Measurements from ENCODE around the gene USH1G.
"Not testable (repeated sequence)": the region's sequence is repeated elsewhere in the genome, so short reads cannot be mapped to it uniquely, and the experiment has no call there.

The USH1G gene

GRCh38 chr17:74918906-74919305 lies 4.1 kb downstream of the USH1G start:
- no peak overlapping the region for H3K4me3 ChIP-seq (ENCODE audit: low read length)
- no peak overlapping the region for H3K27ac ChIP-seq (ENCODE audit: low read length)
- H3K4me1 ChIP-seq (ENCODE audit: control insufficient read depth, insufficient read depth, low read length) = peaks cover 8% of the 10 kb centered on the region
- H3K36me3 ChIP-seq (ENCODE audit: control insufficient read depth, insufficient read depth, low read length) = no peaks in the 10 kb centered on the region; the same call in 1 of the 2 replicates
- H3K27me3 ChIP-seq (ENCODE audit: control insufficient read depth, insufficient read depth, low read length) = peaks cover 12% of the 10 kb centered on the region
- DNase-seq (ENCODE audit: low read depth, low spot score) = no peak
- no peaks in the 10 kb centered on the region for H3K9me3 ChIP-seq (ENCODE audit: control insufficient read depth, insufficient read depth, low read length)
- no CpG with 5 or more reads among the region's 5 CpGs for WGBS (ENCODE audit: insufficient coverage, insufficient read length)

DNA sequence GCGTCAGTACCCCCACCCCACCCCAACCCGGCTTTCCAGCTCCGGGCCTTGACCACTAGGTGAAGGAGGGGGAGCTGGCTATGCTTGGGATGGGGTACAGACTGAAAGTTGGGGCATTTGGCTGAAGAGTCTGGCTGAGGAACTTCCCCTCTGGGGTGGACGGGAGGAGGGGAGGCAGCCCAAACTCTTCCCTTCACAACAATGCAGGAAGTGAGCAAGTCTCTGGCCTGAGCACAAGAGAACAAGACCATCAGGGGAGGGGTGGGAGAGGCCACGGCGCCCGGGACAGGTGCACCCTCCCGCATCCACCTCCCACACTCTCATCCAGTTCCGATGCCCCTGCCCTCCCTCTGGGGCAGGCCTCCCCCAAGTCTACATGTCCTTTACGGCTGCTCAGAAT lies 5.6 kb downstream of the USH1G start:
- Histone ChIP-seq H3K4me3 (ENCODE audit: low read length) (no peak overlapping the region), H3K9me3 (ENCODE audit: control insufficient read depth, insufficient read depth, low read length) (no peaks in the 10 kb centered on the region), H3K27me3 (ENCODE audit: control insufficient read depth, insufficient read depth, low read length) (peaks cover 3% of the 10 kb centered on the region), H3K36me3 (ENCODE audit: control insufficient read depth, insufficient read depth, low read length) (no peaks in the 10 kb centered on the region), H3K4me1 (ENCODE audit: control insufficient read depth, insufficient read depth, low read length) (peaks cover 8% of the 10 kb centered on the region), H3K27ac (ENCODE audit: low read length) (no peak overlapping the region)
- no peak for DNase-seq (ENCODE audit: low read depth, low spot score)
- WGBS (ENCODE audit: insufficient coverage, insufficient read length) = no CpG with 5 or more reads among the region's 10 CpGs

GRCh38 chr17:74916851-74917199 lies 6.2 kb downstream of the USH1G start:
- no peaks in the 10 kb centered on the region for H3K9me3 ChIP-seq (ENCODE audit: control insufficient read depth, insufficient read depth, low read length)
- H3K27ac ChIP-seq (ENCODE audit: low read length) = no peak overlapping the region
- H3K4me3 ChIP-seq (ENCODE audit: low read length) = no peak overlapping the region
- peaks cover 8% of the 10 kb centered on the region for H3K4me1 ChIP-seq (ENCODE audit: control insufficient read depth, insufficient read depth, low read length)
- no peak for DNase-seq (ENCODE audit: low read depth, low spot score)
- WGBS (ENCODE audit: insufficient coverage, insufficient read length) = no CpG with 5 or more reads among the region's 11 CpGs
- H3K27me3 ChIP-seq (ENCODE audit: control insufficient read depth, insufficient read depth, low read length) = no peaks in the 10 kb centered on the region
- no peaks in the 10 kb centered on the region for H3K36me3 ChIP-seq (ENCODE audit: control insufficient read depth, insufficient read depth, low read length)

- Histone ChIP-seq H3K4me3 (ENCODE audit: low read length) (no peak overlapping the region), H3K27ac (ENCODE audit: low read length) (no peak overlapping the region), H3K27me3 (ENCODE audit: control insufficient read depth, insufficient read depth, low read length) (no peaks in the 10 kb centered on the region), H3K36me3 (ENCODE audit: control insufficient read depth, insufficient read depth, low read length) (no peaks in the 10 kb centered on the region), H3K9me3 (ENCODE audit: control insufficient read depth, insufficient read depth, low read length) (no peaks in the 10 kb centered on the region), H3K4me1 (ENCODE audit: control insufficient read depth, insufficient read depth, low read length) (peaks cover 8% of the 10 kb centered on the region)
- no peak for DNase-seq (ENCODE audit: low read depth, low spot score)
- WGBS (ENCODE audit: insufficient coverage, insufficient read length) = no CpG with 5 or more reads among the region's 13 CpGs
Measured at GRCh38 chr17:74916136-74916850, 6.8 kb downstream of the USH1G start.

- H3K27me3 ChIP-seq (ENCODE audit: control insufficient read depth, insufficient read depth, low read length); H3K4me1 ChIP-seq (ENCODE audit: control insufficient read depth, insufficient read depth, low read length); H3K27ac ChIP-seq (ENCODE audit: low read length); H3K36me3 ChIP-seq (ENCODE audit: control insufficient read depth, insufficient read depth, low read length); DNase-seq (ENCODE audit: low read depth, low spot score); H3K9me3 ChIP-seq (ENCODE audit: control insufficient read depth, insufficient read depth, low read length); H3K4me3 ChIP-seq (ENCODE audit: low read length): not testable (repeated sequence)
- no CpG with 5 or more reads among the region's 8 CpGs for WGBS (ENCODE audit: insufficient coverage, insufficient read length)
Measured at GRCh38 chr17:74911423-74911822, 11.6 kb downstream of the USH1G start.

DNA sequence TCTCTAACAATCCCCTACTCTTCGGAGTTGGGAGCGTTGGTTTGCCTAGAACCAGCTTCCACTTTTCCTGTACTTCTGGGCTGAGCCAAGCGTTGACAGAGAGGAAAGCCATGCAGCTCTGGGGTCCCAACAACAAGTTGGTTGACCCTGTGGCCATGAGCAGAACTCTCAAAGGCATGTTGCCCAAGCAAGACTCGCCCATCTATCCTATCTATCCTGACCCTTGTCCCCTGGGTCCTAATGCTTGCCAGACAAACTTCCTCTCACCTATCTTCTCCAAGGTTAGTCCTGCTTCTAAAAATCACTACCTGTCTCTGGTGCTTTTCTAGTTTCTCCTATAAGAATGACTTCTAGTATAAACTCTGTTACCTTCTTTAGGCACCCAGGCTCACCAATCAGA lies 14.0 kb downstream of the USH1G start:
- not testable (repeated sequence) for H3K36me3 ChIP-seq (ENCODE audit: control insufficient read depth, insufficient read depth, low read length); H3K27ac ChIP-seq (ENCODE audit: low read length); H3K27me3 ChIP-seq (ENCODE audit: control insufficient read depth, insufficient read depth, low read length); H3K9me3 ChIP-seq (ENCODE audit: control insufficient read depth, insufficient read depth, low read length); DNase-seq (ENCODE audit: low read depth, low spot score); H3K4me1 ChIP-seq (ENCODE audit: control insufficient read depth, insufficient read depth, low read length); H3K4me3 ChIP-seq (ENCODE audit: low read length)
- WGBS (ENCODE audit: insufficient coverage, insufficient read length) = no CpG with 5 or more reads among the region's 4 CpGs

DNA sequence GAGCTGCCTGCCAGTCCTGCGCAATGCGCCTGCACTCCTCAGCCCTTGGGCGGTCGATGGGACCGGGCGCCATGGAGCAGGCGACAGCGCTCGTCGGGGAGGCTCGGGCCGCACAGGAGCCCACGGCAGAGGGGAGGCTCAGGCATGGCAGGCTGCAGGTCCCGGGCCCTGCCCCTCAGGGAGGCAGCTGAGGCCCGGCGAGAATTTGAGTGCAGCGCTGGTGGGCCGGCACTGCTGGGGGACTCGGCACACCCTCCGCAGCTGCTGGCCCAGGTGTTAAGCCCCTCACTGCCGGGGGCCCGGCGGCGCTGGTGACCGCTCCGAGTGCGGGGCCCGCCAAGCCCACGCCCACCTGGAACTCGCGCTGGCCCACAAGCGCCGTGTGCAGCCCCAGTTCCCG lies 16.0 kb downstream of the USH1G start:
- no peaks in the 10 kb centered on the region for H3K27me3 ChIP-seq (ENCODE audit: control insufficient read depth, insufficient read depth, low read length)
- no CpG with 5 or more reads among the region's 34 CpGs for WGBS (ENCODE audit: insufficient coverage, insufficient read length)

DNA sequence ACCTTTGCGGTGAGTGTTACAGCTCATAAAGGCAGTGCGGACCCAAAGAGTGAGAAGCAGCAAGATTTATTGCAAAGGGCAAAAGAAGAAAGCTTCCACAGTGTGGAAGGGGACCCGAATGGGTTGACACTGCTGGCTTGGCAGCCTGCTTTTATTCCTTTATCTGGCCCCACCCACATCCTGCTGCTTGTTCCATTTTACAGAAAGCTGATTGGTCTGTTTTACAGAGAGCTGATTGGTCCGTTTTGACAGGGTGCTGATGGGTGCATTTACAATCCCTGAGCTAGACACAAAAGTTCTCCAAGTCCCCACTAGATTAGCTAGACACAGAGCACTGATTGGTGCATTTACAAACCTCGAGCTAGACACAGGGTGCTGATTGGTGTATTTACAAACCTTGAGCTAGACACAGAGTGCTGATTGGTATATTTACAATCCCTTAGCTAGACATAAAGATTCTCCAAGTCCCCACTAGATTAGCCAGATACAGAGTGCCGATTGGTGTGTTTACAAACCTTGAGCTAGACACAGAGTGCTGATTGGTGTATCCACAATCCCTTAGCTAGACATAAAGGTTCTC lies 16.8 kb downstream of the USH1G start:
- not testable (repeated sequence) for DNase-seq (ENCODE audit: low read depth, low spot score); H3K36me3 ChIP-seq (ENCODE audit: control insufficient read depth, insufficient read depth, low read length); H3K9me3 ChIP-seq (ENCODE audit: control insufficient read depth, insufficient read depth, low read length); H3K4me3 ChIP-seq (ENCODE audit: low read length); H3K4me1 ChIP-seq (ENCODE audit: control insufficient read depth, insufficient read depth, low read length); H3K27me3 ChIP-seq (ENCODE audit: control insufficient read depth, insufficient read depth, low read length); H3K27ac ChIP-seq (ENCODE audit: low read length)
- no CpG with 5 or more reads among the region's 6 CpGs for WGBS (ENCODE audit: insufficient coverage, insufficient read length)

More for the DNA sequence above, 16.0 kb downstream of the USH1G start:
- no peak for DNase-seq (ENCODE audit: low read depth, low spot score)
- Histone ChIP-seq H3K36me3 (ENCODE audit: control insufficient read depth, insufficient read depth, low read length) (no peaks in the 10 kb centered on the region), H3K27ac (ENCODE audit: low read length) (no peak overlapping the region), H3K9me3 (ENCODE audit: control insufficient read depth, insufficient read depth, low read length) (no peaks in the 10 kb centered on the region), H3K4me1 (ENCODE audit: control insufficient read depth, insufficient read depth, low read length) (no peaks in the 10 kb centered on the region; the same call in 1 of the 2 replicates), H3K4me3 (ENCODE audit: low read length) (no peak overlapping the region)

DNA sequence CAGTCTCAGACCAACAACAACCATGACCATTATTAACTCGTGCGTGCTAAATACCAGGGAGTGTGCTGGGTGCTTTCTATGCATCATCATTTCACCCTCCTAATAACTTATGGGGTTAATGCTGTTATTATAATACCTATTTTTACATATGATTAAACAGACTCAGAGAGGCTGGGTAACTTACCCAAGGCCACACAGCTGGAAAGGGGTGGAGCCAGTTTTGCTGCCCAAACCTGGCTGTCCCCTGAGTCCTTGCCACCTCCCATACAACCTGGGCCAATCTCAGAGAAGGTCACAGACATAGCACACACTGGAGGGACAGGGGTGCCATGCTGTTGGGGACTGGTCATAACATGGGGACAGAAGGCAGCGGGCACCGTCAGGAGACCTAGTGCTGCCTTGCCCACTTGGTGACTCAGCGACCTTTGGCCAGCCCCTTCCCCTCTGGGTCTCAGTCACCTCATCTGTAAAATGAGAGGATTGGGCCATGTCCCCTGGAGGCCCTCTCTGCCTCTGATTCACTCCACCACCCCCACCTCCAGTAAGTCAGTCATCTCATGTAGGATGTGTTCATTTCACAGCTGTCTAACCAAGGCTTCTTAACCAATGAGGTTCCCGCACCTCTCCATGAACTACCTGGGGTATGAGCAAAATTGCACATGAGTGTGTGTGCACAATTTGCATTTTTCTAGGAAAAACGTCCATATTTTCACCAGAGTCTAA lies 18.2 kb downstream of the USH1G start:
- H3K36me3 ChIP-seq (ENCODE audit: control insufficient read depth, insufficient read depth, low read length) = no peaks in the 10 kb centered on the region
- H3K27ac ChIP-seq (ENCODE audit: low read length) = no peak overlapping the region
- no peak for DNase-seq (ENCODE audit: low read depth, low spot score)
- no peaks in the 10 kb centered on the region for H3K27me3 ChIP-seq (ENCODE audit: control insufficient read depth, insufficient read depth, low read length)
- no peaks in the 10 kb centered on the region; the same call in 1 of the 2 replicates for H3K4me1 ChIP-seq (ENCODE audit: control insufficient read depth, insufficient read depth, low read length)
- H3K9me3 ChIP-seq (ENCODE audit: control insufficient read depth, insufficient read depth, low read length) = no peaks in the 10 kb centered on the region
- H3K4me3 ChIP-seq (ENCODE audit: low read length) = no peak overlapping the region
- no CpG with 5 or more reads among the region's 7 CpGs for WGBS (ENCODE audit: insufficient coverage, insufficient read length)

GRCh38 chr17:74903671-74904070 lies 19.4 kb downstream of the USH1G start:
- Histone ChIP-seq H3K9me3 (ENCODE audit: control insufficient read depth, insufficient read depth, low read length) (no peaks in the 10 kb centered on the region), H3K4me1 (ENCODE audit: control insufficient read depth, insufficient read depth, low read length) (no peaks in the 10 kb centered on the region; the same call in 1 of the 2 replicates), H3K4me3 (ENCODE audit: low read length) (no peak overlapping the region), H3K36me3 (ENCODE audit: control insufficient read depth, insufficient read depth, low read length) (no peaks in the 10 kb centered on the region), H3K27ac (ENCODE audit: low read length) (no peak overlapping the region), H3K27me3 (ENCODE audit: control insufficient read depth, insufficient read depth, low read length) (no peaks in the 10 kb centered on the region)
- no CpG with 5 or more reads among the region's 6 CpGs for WGBS (ENCODE audit: insufficient coverage, insufficient read length)
- no peak for DNase-seq (ENCODE audit: low read depth, low spot score)
